ENCODE data around the gene AGAP1. TPM values are rescaled to one million over a fixed set of nuclear protein-coding genes. Genes with fewer than 3 reads are reported as not detected.

Gene AGAP1
- total RNA-seq, 1 donor from 2014 or later, result 6.5 TPM

- DNase-seq (ENCODE audit: low read depth, low spot score), result no peak
These were observed 410.1 kb downstream of the AGAP1 start for GRCh38 chr2:235903782-235904584.

- no peak for DNase-seq (ENCODE audit: low read depth, low spot score)
These were observed 410.7 kb downstream of the AGAP1 start for GRCh38 chr2:235904585-235904931.

- DNase-seq (ENCODE audit: low read depth, low spot score), result no peak
These were observed 415.0 kb downstream of the AGAP1 start for GRCh38 chr2:235908826-235909225.

GRCh38 chr2:235909358-235909757 is 415.5 kb downstream of the AGAP1 start:
- no peak for DNase-seq (ENCODE audit: low read depth, low spot score)

- DNase-seq (ENCODE audit: low read depth, low spot score), result no peak
These were observed 416.2 kb downstream of the AGAP1 start for GRCh38 chr2:235910067-235910466.

GRCh38 chr2:235911125-235911524 is 417.3 kb downstream of the AGAP1 start:
- DNase-seq (ENCODE audit: low read depth, low spot score), result no peak

- no peak for DNase-seq (ENCODE audit: low read depth, low spot score)
These were observed 417.9 kb downstream of the AGAP1 start for GRCh38 chr2:235911633-235912233.

- no peak for DNase-seq (ENCODE audit: low read depth, low spot score)
These were observed 420.9 kb downstream of the AGAP1 start for GRCh38 chr2:235914756-235915155.

- DNase-seq (ENCODE audit: low read depth, low spot score), result no peak
These were observed 423.7 kb downstream of the AGAP1 start for GRCh38 chr2:235917506-235917905.

GRCh38 chr2:235918876-235919275 is 425.0 kb downstream of the AGAP1 start:
- DNase-seq (ENCODE audit: low read depth, low spot score), result no peak

GRCh38 chr2:235920216-235920865 is 426.5 kb downstream of the AGAP1 start:
- DNase-seq (ENCODE audit: low read depth, low spot score), result no peak

GRCh38 chr2:235921508-235922191 is 427.8 kb downstream of the AGAP1 start:
- DNase-seq (ENCODE audit: low read depth, low spot score), result no peak

- DNase-seq (ENCODE audit: low read depth, low spot score), result no peak
These were observed 429.0 kb downstream of the AGAP1 start for GRCh38 chr2:235922839-235923238.

GRCh38 chr2:235923859-235924674 is 430.2 kb downstream of the AGAP1 start:
- DNase-seq (ENCODE audit: low read depth, low spot score), result no peak

GRCh38 chr2:235924675-235925063 is 430.8 kb downstream of the AGAP1 start:
- no peak for DNase-seq (ENCODE audit: low read depth, low spot score)

- no peak for DNase-seq (ENCODE audit: low read depth, low spot score)
These were observed 431.5 kb downstream of the AGAP1 start for GRCh38 chr2:235925250-235925919.

- DNase-seq (ENCODE audit: low read depth, low spot score), result no peak
These were observed 432.4 kb downstream of the AGAP1 start for GRCh38 chr2:235926229-235926628.

- DNase-seq (ENCODE audit: low read depth, low spot score), result no peak
These were observed 435.0 kb downstream of the AGAP1 start for GRCh38 chr2:235928751-235929370.

GRCh38 chr2:235930701-235931100 is 436.9 kb downstream of the AGAP1 start:
- no peak for DNase-seq (ENCODE audit: low read depth, low spot score)

- DNase-seq (ENCODE audit: low read depth, low spot score), result no peak
These were observed 437.8 kb downstream of the AGAP1 start for GRCh38 chr2:235931676-235932075.
